Stimulated activated CD8-positive, alpha-beta memory T cell treated with anti-CD3 and anti-CD28 coated beads, Interleukin-12 subunit alpha, Interleukin-12 subunit beta, amount 100 ng/mL, for 24 hours (primary cell): Measurements from ENCODE around the gene HEXD.
"Not testable (repeated sequence)": the region's sequence is repeated elsewhere in the genome, so short reads cannot be mapped to it uniquely, and the experiment has no call there.

Experiments used
- DNase-seq: peaks from one replicate; pipeline ENCODE4 v3.0.0-alpha.2; 2020; ENCODE audit errors: extremely low read depth

HEXD gene

DNA sequence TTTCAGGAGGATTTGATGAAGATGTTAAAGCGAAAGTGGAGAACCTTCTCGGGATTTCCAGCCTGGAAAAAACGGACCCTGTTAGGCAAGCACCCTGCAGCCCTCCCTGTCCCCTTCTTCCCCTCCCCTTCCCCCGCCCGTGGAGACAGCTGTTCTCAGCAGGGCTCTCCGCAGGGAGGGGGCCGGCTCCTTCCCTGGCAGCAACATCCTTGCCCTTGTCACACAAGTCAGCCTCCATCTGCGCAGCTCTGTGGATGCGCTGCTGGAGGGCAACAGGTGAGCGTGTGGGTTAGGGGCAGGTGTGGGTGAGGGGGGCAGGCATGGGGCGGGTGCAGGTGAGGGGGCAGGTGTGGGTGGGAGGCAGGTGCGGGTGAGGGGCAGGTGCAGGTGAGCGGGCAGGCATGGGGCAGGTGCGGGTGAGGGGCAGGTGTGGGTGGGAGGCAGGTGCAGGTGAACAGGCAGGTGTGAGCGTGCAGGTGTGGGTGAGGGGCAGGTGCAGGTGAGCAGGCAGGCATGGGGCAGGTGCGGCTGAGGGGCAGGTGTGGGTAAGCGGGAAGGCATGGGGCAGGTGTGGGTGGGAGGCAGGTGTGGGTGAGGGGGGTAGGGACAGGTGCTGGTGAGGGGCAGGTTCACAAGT, 23.0 kb downstream of the HEXD start:
- no peak for DNase-seq

- no peak for DNase-seq
Measured at GRCh38 chr17:82441691-82442487, 23.7 kb downstream of the HEXD start.

GRCh38 chr17:82442643-82443464, 24.7 kb downstream of the HEXD start:
- no peak for DNase-seq

DNA sequence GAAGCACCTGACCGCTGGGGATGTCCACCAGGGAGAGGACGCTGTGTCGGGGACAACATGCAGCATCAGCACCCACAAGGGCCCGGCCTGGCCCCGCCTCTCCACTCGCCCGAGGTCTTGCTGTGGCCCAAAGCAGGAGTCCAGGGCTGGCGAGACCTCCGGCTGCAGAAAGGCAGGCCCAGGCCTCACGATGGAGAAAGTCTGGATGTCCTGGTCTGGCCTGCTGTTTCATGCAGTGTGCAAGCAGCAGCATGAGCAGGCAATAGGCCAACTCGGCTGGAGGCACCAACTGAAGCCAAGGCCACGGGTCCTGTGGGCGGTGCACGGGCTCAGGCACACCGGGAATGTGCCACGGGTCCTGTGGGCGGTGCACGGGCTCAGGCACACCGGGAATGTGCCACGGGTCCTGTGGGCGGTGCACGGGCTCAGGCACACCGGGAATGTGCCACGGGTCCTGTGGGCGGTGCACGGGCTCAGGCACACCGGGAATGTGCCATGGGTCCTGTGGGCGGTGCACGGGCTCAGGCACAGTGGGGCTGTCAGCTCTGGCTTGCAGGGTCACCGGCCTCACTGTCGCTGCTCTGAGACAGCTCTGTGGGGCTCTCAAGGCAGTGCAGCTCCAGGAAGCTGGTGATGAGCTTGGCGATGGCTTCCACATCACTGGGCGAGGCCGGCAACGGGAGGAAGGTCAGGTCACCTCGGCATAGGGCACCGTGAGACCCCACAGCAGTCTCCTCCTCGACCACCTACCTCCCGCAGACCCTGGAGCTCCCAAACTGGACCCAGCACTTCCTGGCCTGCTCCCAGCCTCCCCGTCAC, 25.5 kb downstream of the HEXD start:
- DNase-seq: no peak

GRCh38 chr17:82444284-82444893, 26.2 kb downstream of the HEXD start:
- DNase-seq: no peak

- no peak for DNase-seq
Measured at GRCh38 chr17:82444941-82445521, 26.9 kb downstream of the HEXD start.

GRCh38 chr17:82445542-82445941, 27.4 kb downstream of the HEXD start:
- no peak for DNase-seq

- DNase-seq: no peak
Measured at GRCh38 chr17:82446124-82446523, 28.0 kb downstream of the HEXD start.

DNA sequence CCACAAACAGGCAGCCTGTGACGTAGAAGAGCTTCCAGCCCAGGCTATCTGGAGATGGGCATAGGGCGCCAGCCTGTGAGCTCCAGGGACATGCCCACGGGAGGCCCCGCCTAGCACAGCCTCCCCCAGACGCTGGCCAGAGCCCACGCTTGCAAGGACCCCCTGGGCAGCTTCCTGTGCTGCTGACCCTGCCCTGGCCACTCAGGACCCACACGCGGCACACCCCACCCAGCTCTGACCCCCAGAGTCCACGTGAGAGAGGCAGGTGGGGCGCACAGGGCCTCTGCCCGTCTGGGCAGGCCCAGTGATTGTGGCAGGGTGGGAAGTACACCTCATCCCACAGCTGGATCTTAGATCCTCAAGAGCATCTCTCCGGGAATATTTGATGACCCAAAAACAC, 28.5 kb downstream of the HEXD start:
- no peak for DNase-seq

- DNase-seq: no peak
Measured at GRCh38 chr17:82447876-82448275, 29.7 kb downstream of the HEXD start.

GRCh38 chr17:82449131-82449882, 31.2 kb downstream of the HEXD start:
- peak; percentile 28 for DNase-seq

GRCh38 chr17:82449883-82450356, 31.8 kb downstream of the HEXD start:
- DNase-seq: no peak

GRCh38 chr17:82450357-82451106, 32.4 kb downstream of the HEXD start, which contains the start of gene CYBC1:
Gene CYBC1, minus strand, starts transcription at chr17:82450752. Its CDS starts 1,498 bp downstream, at chr17:82449254.
- DNase-seq: peak; percentile 90

GRCh38 chr17:82452162-82452561, 34.0 kb downstream of the HEXD start:
- DNase-seq: no peak

- DNase-seq: not testable (repeated sequence)
Measured at GRCh38 chr17:82453151-82453550, 35.0 kb downstream of the HEXD start.

GRCh38 chr17:82453706-82454105, 35.6 kb downstream of the HEXD start:
- not testable (repeated sequence) for DNase-seq

- no peak for DNase-seq
Measured at GRCh38 chr17:82457073-82457928, 39.2 kb downstream of the HEXD start.

GRCh38 chr17:82457929-82458178, 39.7 kb downstream of the HEXD start:
- DNase-seq: peak; percentile 86
